Central memory CD8-positive, alpha-beta T cell (primary cell): ENCODE data around the gene LORICRIN.

Source experiments
- ATAC-seq: fragments of 150-1000 bp; cut with Tn5 transposase; replicated peaks from 2 replicates; pipeline ENCODE4 v1.10.0; 2022; ENCODE audit warnings: mild to moderate bottlenecking, moderate FRiP score, moderate number of reproducible peaks; ENCODE audit not compliant: poor library complexity, severe bottlenecking; ENCODE audit errors: extremely low read depth
- DNase-seq, 2 donors: peaks; one replicate each; pipeline ENCODE4 v3.0.0; 2021; ENCODE audit warnings: low spot score in 2 of 2
- H3K27ac Mint-ChIP-seq: one replicate; pipeline ENCODE4 v1.8.0; 2022; ENCODE audit warnings: low read depth, mild to moderate bottlenecking, moderate library complexity, mixed read lengths
- H3K27me3 Mint-ChIP-seq: one replicate; pipeline ENCODE4 v1.8.0; 2022; ENCODE audit warnings: mixed read lengths
- H3K36me3 Mint-ChIP-seq: one replicate; pipeline ENCODE4 v1.8.0; 2022; ENCODE audit warnings: mild to moderate bottlenecking, moderate library complexity, mixed read lengths; ENCODE audit not compliant: insufficient read depth
- H3K4me1 Mint-ChIP-seq: one replicate; pipeline ENCODE4 v1.8.0; 2022; ENCODE audit warnings: mixed read lengths
- H3K4me3 Mint-ChIP-seq: one replicate; pipeline ENCODE4 v1.8.0; 2022; ENCODE audit warnings: mild to moderate bottlenecking, moderate library complexity, mixed read lengths
- H3K9me3 Mint-ChIP-seq: one replicate; pipeline ENCODE4 v1.8.0; 2022; ENCODE audit warnings: mixed read lengths

The LORICRIN gene

DNA sequence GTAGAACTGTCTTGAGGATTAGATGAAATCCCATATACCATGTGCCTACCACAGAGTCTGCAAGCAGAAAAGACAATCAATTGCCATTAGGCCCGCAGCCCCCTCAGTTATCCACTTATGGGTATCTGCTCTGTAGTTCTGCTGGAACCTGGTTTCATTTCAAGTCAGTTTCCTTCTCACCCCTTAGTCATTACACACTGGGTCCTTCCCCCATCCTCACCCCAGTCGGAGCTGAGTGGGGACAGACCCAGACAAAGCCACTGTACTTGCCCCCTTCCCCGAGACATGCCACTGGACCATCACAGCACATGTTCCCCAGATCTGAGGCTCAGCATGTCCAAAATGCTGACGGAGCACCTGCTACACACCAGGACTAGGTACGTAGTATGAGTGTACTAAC, 32.0 kb downstream of the LORICRIN start:
- Mint-ChIP-seq H3K4me1 (peaks cover 13% of the 10 kb centered on the region), H3K9me3 (no peaks in the 10 kb centered on the region), H3K36me3 (no peaks in the 10 kb centered on the region), H3K27me3 (peaks cover 29% of the 10 kb centered on the region), H3K4me3 (no peak overlapping the region), H3K27ac (no peak overlapping the region)
- ATAC-seq (no peak), DNase-seq (no peak)

GRCh38 chr1:153292185-153292584, 32.7 kb downstream of the LORICRIN start:
- no peaks in the 10 kb centered on the region for H3K9me3 Mint-ChIP-seq
- no peak overlapping the region for H3K4me3 Mint-ChIP-seq
- no peak overlapping the region for H3K27ac Mint-ChIP-seq
- DNase-seq (no peak), ATAC-seq (no peak)
- H3K4me1 Mint-ChIP-seq: peaks cover 13% of the 10 kb centered on the region
- H3K36me3 Mint-ChIP-seq: no peaks in the 10 kb centered on the region
- peaks cover 36% of the 10 kb centered on the region for H3K27me3 Mint-ChIP-seq

DNA sequence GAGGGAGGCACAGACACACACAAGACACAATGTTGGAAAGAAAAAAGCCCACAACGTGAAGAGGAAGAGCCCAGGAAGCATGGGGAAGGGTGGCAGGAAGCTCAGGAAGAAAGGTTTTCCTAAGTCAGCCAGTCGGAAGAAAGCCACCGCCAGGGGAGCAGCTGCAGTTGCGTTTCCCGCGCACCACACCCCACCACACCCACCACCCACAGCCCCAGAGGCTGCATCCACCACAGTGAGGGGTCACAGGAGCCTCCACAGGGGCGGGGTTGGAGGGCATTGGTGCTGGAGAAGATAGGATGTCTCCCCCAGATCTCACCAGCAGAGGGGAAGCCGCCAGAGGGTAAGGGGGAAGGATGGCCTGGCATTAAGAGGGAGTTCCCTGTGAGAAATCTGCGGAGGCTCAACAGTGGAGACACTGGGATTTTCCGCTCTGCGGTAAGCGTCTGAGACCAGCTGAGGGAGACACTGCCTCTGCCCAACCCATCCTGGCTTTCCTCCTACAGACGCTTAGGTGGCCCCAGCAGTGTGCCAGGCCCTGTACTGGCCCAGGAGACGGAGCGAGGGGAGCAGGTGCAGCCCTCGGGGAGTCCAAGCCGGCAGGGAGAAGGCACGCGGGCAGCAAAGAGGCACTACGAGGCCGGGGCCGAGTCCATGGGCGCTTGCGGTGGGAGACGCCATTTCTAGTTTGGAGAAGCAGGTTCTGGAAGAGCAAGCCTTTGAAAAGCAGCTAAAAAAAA, 33.4 kb downstream of the LORICRIN start:
- Mint-ChIP-seq H3K4me1 (peaks cover 13% of the 10 kb centered on the region), H3K27ac (no peak overlapping the region), H3K36me3 (no peaks in the 10 kb centered on the region), H3K27me3 (peaks cover 36% of the 10 kb centered on the region), H3K4me3 (no peak overlapping the region), H3K9me3 (no peaks in the 10 kb centered on the region)
- DNase-seq: no peak
- no peak for ATAC-seq

DNA sequence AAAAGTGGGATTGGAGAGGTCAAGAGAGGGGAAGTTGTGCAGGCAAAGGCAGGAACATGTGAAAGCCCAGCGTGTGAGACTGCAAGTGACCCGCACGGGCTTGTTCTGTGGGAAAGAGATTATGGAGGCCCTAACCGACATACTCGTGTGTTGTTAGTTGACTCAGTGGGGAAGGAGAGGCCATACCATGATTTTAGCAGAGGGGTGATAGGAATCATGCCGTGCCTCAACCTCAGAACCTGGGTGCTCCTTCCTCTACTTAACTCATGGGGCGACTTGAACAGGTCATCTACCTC, 33.9 kb downstream of the LORICRIN start:
- H3K4me3 Mint-ChIP-seq: no peak overlapping the region
- no peak for DNase-seq

GRCh38 chr1:153293851-153294250, 34.4 kb downstream of the LORICRIN start:
- H3K4me3 Mint-ChIP-seq: no peak overlapping the region
- peaks cover 36% of the 10 kb centered on the region for H3K27me3 Mint-ChIP-seq
- H3K36me3 Mint-ChIP-seq: no peaks in the 10 kb centered on the region
- H3K9me3 Mint-ChIP-seq: no peaks in the 10 kb centered on the region
- ATAC-seq: no peak
- DNase-seq: no peak
- no peak overlapping the region for H3K27ac Mint-ChIP-seq
- peaks cover 13% of the 10 kb centered on the region for H3K4me1 Mint-ChIP-seq

More for the DNA sequence above, 33.9 kb downstream of the LORICRIN start:
- no peak overlapping the region for H3K27ac Mint-ChIP-seq
- H3K4me1 Mint-ChIP-seq: peaks cover 13% of the 10 kb centered on the region
- no peaks in the 10 kb centered on the region for H3K9me3 Mint-ChIP-seq
- no peaks in the 10 kb centered on the region for H3K36me3 Mint-ChIP-seq
- ATAC-seq: no peak
- H3K27me3 Mint-ChIP-seq: peaks cover 36% of the 10 kb centered on the region

- Mint-ChIP-seq H3K4me3 (no peak overlapping the region), H3K27ac (no peak overlapping the region), H3K9me3 (no peaks in the 10 kb centered on the region), H3K27me3 (peaks cover 15% of the 10 kb centered on the region), H3K4me1 (no peaks in the 10 kb centered on the region), H3K36me3 (no peaks in the 10 kb centered on the region)
- ATAC-seq (no peak), DNase-seq (no peak)
Measured at GRCh38 chr1:153302308-153302707, 42.8 kb downstream of the LORICRIN start.

DNA sequence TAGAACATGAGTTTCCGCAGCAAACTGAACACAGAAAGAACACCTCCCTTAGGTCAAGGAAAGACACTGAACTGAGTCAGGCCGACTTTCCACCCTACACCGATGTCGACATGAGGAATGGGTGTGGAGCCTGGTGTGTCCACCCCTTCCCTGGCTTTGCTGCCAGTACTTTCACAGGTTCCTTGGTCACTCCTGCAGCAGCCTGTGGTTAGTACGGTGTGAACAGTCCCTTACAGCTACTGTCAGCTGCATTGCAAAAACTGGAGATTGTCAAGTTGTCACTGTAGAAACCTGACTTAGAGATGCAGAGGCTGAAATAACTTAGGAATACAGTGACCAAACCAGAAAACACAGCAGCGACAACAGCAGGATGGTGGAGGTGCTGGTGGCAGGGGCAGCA, 46.2 kb downstream of the LORICRIN start:
- ATAC-seq (no peak), DNase-seq (no peak)
- no peaks in the 10 kb centered on the region for H3K36me3 Mint-ChIP-seq
- no peaks in the 10 kb centered on the region for H3K4me1 Mint-ChIP-seq
- no peak overlapping the region for H3K4me3 Mint-ChIP-seq
- H3K27ac Mint-ChIP-seq: no peak overlapping the region
- H3K9me3 Mint-ChIP-seq: no peaks in the 10 kb centered on the region
- H3K27me3 Mint-ChIP-seq: peaks cover 38% of the 10 kb centered on the region

GRCh38 chr1:153306303-153307220, 47.1 kb downstream of the LORICRIN start:
- no peaks in the 10 kb centered on the region for H3K36me3 Mint-ChIP-seq
- H3K27ac Mint-ChIP-seq: no peak overlapping the region
- H3K9me3 Mint-ChIP-seq: no peaks in the 10 kb centered on the region
- ATAC-seq (no peak), DNase-seq (no peak)
- H3K4me1 Mint-ChIP-seq: no peaks in the 10 kb centered on the region
- peaks cover 38% of the 10 kb centered on the region for H3K27me3 Mint-ChIP-seq
- no peak overlapping the region for H3K4me3 Mint-ChIP-seq

DNA sequence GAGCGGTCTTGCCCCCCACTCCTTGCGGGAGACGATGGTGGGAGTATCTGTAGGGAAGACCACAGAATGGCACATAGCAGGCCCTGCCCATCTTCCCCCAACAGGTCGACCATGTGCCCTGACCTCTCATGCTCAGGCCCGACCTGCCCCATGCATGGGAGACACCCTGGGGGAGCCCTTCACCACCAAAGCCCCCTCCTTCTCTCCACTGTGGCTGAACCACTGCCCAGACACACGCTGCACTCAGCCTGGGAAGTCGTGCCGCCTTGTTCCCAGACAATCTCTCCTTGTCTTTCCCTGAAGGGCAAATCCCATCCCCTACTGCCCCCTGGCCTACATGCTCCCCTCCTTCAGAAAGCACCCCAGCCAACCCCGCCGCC, 47.7 kb downstream of the LORICRIN start:
- H3K27ac Mint-ChIP-seq: no peak overlapping the region
- ATAC-seq: no peak

GRCh38 chr1:153308540-153308939, 49.1 kb downstream of the LORICRIN start:
- Mint-ChIP-seq H3K27ac (no peak overlapping the region), H3K9me3 (no peaks in the 10 kb centered on the region), H3K36me3 (no peaks in the 10 kb centered on the region), H3K4me3 (no peak overlapping the region), H3K4me1 (no peaks in the 10 kb centered on the region), H3K27me3 (peaks cover 56% of the 10 kb centered on the region)
- no peak for ATAC-seq
- DNase-seq: no peak

More for the DNA sequence above, 47.7 kb downstream of the LORICRIN start:
- Mint-ChIP-seq H3K27me3 (peaks cover 43% of the 10 kb centered on the region), H3K4me1 (no peaks in the 10 kb centered on the region), H3K36me3 (no peaks in the 10 kb centered on the region), H3K4me3 (no peak overlapping the region), H3K9me3 (no peaks in the 10 kb centered on the region)
- no peak for DNase-seq

GRCh38 chr1:153309441-153309840, 50.0 kb downstream of the LORICRIN start:
- Mint-ChIP-seq H3K9me3 (no peaks in the 10 kb centered on the region), H3K27ac (no peak overlapping the region), H3K36me3 (no peaks in the 10 kb centered on the region), H3K27me3 (peaks cover 60% of the 10 kb centered on the region), H3K4me3 (no peak overlapping the region), H3K4me1 (no peaks in the 10 kb centered on the region)
- ATAC-seq (no peak), DNase-seq (no peak)

- Mint-ChIP-seq H3K4me1 (no peaks in the 10 kb centered on the region), H3K36me3 (no peaks in the 10 kb centered on the region), H3K27ac (no peak overlapping the region), H3K9me3 (no peaks in the 10 kb centered on the region), H3K4me3 (no peak overlapping the region), H3K27me3 (peaks cover 69% of the 10 kb centered on the region)
- DNase-seq (no peak), ATAC-seq (no peak)
Measured at GRCh38 chr1:153310526-153310925, 51.0 kb downstream of the LORICRIN start.
